ENCODE measurements around the gene TRIP13.

TRIP13 gene

GRCh38 chr5:884345-885126 is 8.1 kb upstream of the TRIP13 start:
- in situ Hi-C loops (cut with HindIII; ENCODE audit: low pct_unique_long_range_greater_than_20kb, low sequenced_read_pairs): no loop called here
- no peak for DNase-seq (ENCODE audit: low read depth in 1 of 2, low spot score in 1 of 2)
- no peak for TF ChIP-seq JUND (IDR thresholded peaks at IDR 0.05; ENCODE audit: low read depth)

- no peak for TF ChIP-seq JUND (IDR thresholded peaks at IDR 0.05; ENCODE audit: low read depth)
- DNase-seq (ENCODE audit: low read depth in 1 of 2, low spot score in 1 of 2): no peak
- in situ Hi-C loops (cut with HindIII; ENCODE audit: low pct_unique_long_range_greater_than_20kb, low sequenced_read_pairs): no loop called here
Measured at GRCh38 chr5:885127-885442, 7.6 kb upstream of the TRIP13 start.

- DNase-seq (ENCODE audit: low read depth in 1 of 2, low spot score in 1 of 2): no peak
- TF ChIP-seq JUND (IDR thresholded peaks at IDR 0.05; ENCODE audit: low read depth): no peak
- in situ Hi-C loops (cut with HindIII; ENCODE audit: low pct_unique_long_range_greater_than_20kb, low sequenced_read_pairs): no loop called here
Measured at GRCh38 chr5:885529-885928, 7.2 kb upstream of the TRIP13 start.

- in situ Hi-C loops (cut with HindIII; ENCODE audit: low pct_unique_long_range_greater_than_20kb, low sequenced_read_pairs): no loop called here
- no peak for DNase-seq (ENCODE audit: low read depth in 1 of 2, low spot score in 1 of 2)
- TF ChIP-seq JUND (IDR thresholded peaks at IDR 0.05; ENCODE audit: low read depth): no peak
Measured at GRCh38 chr5:886036-886435, 6.6 kb upstream of the TRIP13 start.

- no peak for DNase-seq (ENCODE audit: low read depth in 1 of 2, low spot score in 1 of 2)
- TF ChIP-seq JUND (IDR thresholded peaks at IDR 0.05; ENCODE audit: low read depth): no peak
- in situ Hi-C loops (cut with HindIII; ENCODE audit: low pct_unique_long_range_greater_than_20kb, low sequenced_read_pairs): no loop called here
Measured at GRCh38 chr5:886716-887325, 5.9 kb upstream of the TRIP13 start.

GRCh38 chr5:887947-888637 is 4.6 kb upstream of the TRIP13 start:
- in situ Hi-C loops (cut with HindIII; ENCODE audit: low pct_unique_long_range_greater_than_20kb, low sequenced_read_pairs): no loop called here
- no peak for DNase-seq (ENCODE audit: low read depth in 1 of 2, low spot score in 1 of 2)
- no peak for TF ChIP-seq JUND (IDR thresholded peaks at IDR 0.05; ENCODE audit: low read depth)

GRCh38 chr5:888638-889035 is 4.0 kb upstream of the TRIP13 start:
- DNase-seq (ENCODE audit: low read depth in 1 of 2, low spot score in 1 of 2): no peak
- in situ Hi-C loops (cut with HindIII; ENCODE audit: low pct_unique_long_range_greater_than_20kb, low sequenced_read_pairs): no loop called here
- TF ChIP-seq JUND (IDR thresholded peaks at IDR 0.05; ENCODE audit: low read depth): no peak

GRCh38 chr5:889075-889710 is 3.5 kb upstream of the TRIP13 start:
- no peak for TF ChIP-seq JUND (IDR thresholded peaks at IDR 0.05; ENCODE audit: low read depth)
- in situ Hi-C loops (cut with HindIII; ENCODE audit: low pct_unique_long_range_greater_than_20kb, low sequenced_read_pairs): no loop called here
- DNase-seq (ENCODE audit: low read depth in 1 of 2, low spot score in 1 of 2): no peak

GRCh38 chr5:891117-891836 is 1.4 kb upstream of the TRIP13 start:
- in situ Hi-C loops (cut with HindIII; ENCODE audit: low pct_unique_long_range_greater_than_20kb, low sequenced_read_pairs): no loop called here
- TF ChIP-seq JUND (IDR thresholded peaks at IDR 0.05; ENCODE audit: low read depth): no peak
- DNase-seq (ENCODE audit: low read depth in 1 of 2, low spot score in 1 of 2): no peak

- TF ChIP-seq JUND (IDR thresholded peaks at IDR 0.05; ENCODE audit: low read depth): no peak
- peak; percentile 39 to 86 for DNase-seq (ENCODE audit: low read depth in 1 of 2, low spot score in 1 of 2)
- in situ Hi-C loops (cut with HindIII; ENCODE audit: low pct_unique_long_range_greater_than_20kb, low sequenced_read_pairs): no loop called here
Measured at GRCh38 chr5:891837-892393, 769 bp upstream of the TRIP13 start.

- in situ Hi-C loops (cut with HindIII; ENCODE audit: low pct_unique_long_range_greater_than_20kb, low sequenced_read_pairs): no loop called here
Measured at GRCh38 chr5:893137-893506, 438 bp downstream of the TRIP13 start.

GRCh38 chr5:893711-894110 is 1.0 kb downstream of the TRIP13 start:
- in situ Hi-C loops (cut with HindIII; ENCODE audit: low pct_unique_long_range_greater_than_20kb, low sequenced_read_pairs): no loop called here
- no peak for TF ChIP-seq JUND (IDR thresholded peaks at IDR 0.05; ENCODE audit: low read depth)
- DNase-seq (ENCODE audit: low read depth in 1 of 2, low spot score in 1 of 2): no peak

More at GRCh38 chr5:893137-893506, 438 bp downstream of the TRIP13 start:
- TF ChIP-seq JUND (IDR thresholded peaks at IDR 0.05; ENCODE audit: low read depth): no peak
- no peak for DNase-seq (ENCODE audit: low read depth in 1 of 2, low spot score in 1 of 2)

Data from T47D (cell line).